GM18870 (cell line): ENCODE measurements around the gene GTSE1.

Experiments used
- ATAC-seq: cut with Tn5 transposase; IDR thresholded peaks from one replicate; pipeline ENCODE4 v1.9.1; 2021; ENCODE audit warnings: moderate library complexity; ENCODE audit not compliant: unreplicated experiment

Gene GTSE1

DNA sequence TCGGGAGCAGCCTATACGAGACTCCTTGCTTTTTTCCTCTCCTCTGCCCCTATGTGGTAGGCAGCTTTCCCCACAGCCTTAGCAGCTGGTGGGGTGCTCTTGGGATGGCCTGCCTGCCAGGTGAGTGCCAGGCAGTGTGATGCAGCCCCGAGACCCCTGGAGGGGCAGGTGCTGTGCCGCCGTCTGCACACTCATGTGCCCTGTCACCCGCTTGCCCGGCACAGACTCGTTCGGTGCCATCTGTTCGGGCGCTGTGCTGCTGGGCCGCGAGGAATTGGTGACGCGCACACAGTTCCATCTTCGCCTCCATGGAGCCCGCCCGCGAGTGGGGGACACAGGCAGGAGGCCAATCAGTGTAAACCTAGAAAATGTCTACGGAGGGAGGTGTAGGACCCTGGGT, 54.0 kb downstream of the GTSE1 start:
- no peak for ATAC-seq

DNA sequence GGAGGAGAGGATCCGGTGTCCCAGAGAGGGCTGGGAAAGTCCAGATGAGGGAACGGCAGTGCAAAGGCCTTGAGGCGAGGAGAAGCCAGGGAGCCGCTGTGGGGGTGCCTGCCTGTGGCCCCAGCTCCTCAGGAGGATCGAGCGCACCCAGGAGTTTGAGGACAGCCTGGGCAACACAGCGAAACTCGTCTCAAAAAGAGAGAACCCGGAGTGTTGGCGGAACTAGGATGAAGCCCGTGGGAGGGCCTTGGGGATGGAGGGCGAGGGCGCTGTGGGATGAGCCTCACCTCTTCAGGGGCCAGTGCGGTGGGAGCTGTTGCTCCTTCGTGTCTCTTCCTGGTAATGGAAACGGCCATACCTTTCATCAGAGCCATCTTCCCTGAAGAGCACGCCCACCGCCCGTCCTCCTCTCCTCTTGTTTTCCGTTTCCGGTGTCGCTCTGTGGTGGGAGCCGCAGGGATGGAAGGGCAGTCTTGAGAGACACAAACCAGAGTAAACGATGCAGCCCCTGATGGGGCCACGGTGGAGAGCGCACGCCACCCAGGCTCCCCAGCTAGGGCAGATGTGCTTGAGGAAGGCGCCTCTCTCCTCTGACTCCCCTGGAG, 54.6 kb downstream of the GTSE1 start:
- no peak for ATAC-seq

DNA sequence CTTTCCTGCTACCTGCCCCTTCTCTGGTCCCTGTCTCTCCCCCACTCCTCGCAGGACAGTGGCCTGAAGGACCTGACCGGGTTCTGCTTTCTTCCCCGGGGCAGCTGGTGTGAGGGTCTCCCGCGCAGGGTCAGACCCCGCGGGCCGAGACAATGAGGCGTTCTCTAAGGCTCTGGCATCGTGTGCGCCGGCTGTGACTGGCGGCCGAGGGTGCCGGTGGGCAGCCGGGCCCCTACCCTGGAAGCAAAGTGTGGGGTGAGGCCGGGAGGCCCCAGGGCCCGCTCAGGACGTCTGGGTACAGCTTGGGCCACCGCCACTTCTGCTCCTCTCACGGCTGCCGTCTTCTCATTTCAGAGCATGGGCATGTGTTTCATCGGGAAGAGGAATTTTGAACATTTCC, 55.1 kb downstream of the GTSE1 start:
- no peak for ATAC-seq

DNA sequence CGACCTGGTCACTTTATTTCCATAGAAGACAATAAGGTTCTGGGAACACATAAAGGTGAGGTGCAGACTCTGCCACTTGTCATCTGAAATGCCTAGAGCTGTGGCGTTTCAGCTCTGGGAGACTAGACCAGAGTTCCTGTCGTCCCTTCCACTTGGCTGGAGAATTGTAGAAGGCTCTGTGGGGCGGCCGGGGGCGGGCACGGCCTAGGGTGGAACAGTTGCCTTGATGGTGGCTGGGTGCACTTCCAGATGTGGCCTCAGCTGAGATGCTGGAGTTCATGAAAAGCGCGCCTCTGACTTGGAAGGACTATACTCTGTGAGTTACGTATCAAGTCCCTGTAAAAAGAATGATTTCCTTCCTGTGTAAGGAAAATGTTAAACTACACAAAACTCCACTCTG, 55.6 kb downstream of the GTSE1 start:
- no peak for ATAC-seq

DNA sequence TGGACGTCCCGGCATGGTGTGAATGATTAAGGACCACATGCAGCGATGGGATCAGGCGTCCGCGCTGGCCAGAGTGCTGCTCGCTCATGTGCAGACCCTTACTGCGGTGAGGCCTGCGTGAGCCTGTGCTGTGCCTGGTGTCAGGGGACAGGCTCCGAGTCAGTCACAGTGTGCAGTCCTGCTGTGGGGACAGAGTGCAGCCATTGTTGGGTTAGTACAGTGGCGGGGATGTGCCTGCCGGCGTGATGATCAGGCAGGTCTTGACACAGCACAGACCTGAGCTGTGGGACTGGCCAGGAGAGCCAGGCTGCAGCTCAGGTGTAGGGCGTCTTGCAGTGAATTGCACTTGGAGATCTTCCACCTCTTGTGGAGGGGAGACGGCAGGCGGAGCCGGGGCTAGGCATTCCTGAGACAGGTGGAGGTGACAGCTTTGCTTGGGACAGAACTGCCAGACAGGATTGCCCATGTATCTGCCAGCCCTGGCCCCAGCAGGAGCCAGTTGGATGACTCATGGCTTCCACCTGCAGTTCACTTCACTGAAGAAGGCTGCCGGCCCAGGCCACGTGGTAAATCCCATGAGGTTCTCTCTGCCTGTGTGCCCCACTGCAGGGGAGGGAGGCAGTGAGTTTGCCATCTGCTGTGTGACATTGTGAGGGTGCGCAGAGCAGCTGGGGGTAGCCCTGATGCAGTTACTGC, 56.2 kb downstream of the GTSE1 start:
- ATAC-seq, result no peak

DNA sequence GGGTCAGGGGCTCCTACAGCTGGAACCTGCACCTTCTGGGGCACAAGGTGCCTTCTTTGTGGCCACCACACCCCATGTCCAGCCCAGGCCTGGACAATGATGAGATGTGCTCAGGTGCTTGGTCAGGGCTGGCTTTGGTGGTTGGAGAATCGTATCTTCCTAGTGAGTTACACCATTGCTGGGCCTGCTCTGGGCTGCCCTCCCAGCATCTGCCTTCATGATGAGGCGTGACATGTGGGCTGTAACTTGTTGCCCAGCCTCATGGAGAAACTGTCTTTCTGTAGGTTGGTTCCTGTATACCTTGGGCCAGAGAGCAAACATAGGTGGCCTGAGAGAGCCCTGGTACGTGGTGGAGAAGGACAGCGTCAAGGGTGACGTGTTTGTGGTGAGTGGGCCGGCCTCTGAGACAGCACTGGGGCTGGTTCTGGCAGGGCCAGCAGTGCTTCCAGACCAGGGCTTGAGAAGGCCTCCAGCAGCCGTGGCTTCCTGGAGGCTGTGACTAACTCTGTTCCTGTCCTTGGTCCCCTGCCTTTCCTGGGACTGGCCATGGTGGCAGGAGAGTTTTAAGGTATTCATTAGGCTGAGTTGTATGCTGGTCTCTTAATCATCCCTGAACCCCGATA, 56.9 kb downstream of the GTSE1 start:
- no peak for ATAC-seq

DNA sequence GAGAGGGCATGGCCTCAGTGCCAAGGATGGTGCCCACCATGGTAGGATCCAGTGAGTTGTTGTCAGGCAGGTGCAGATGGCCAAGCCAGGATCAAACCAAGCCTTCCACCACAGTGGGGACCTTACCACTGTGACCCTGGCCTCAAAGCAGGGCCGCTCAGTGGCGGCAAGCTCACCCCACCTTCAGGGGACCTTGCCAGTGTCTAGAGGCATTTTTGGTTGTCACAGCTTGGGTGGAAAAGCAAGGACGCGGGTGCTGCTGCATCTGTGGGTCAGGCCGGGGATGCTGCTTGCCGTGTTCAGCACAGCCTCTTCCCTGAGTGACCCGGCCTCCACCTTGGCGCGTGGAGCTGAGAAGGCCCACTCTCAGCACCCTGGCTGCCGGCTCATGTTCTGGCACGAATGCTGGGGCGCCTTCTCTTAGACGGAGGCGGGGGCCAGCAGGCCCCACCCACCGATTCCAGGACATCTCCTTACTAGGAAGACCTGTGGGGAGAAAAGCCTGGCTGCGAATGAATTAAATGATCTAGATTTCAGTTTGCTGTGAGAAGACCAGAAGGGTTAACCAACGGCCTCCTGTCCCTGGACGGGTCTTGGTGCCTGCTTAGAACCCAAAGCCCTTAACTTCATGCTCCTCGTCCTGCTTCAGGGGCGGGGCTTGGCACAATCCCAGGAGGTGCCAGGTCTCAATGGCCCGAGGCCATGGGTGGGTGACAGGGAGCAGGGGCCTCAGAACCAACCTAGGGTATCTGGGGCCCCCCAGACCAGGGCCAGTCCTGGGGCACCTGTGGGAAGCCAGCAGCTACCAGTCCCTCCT, 57.7 kb downstream of the GTSE1 start:
- no peak for ATAC-seq

DNA sequence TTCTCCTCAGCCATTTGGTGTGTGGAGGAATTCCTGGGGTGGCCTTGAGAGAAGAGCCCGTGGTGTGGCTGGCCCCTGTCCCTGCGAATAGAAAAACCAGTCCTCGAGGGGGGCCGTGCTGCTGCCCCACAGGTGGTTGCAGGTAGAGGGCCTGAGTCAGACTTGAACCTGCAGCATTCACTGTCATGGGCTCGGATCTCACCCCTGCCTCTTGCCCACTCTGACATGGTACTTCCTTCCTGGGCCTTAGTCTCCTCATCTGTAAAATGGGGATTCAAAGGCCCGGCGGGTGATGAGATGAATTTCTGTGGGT, 58.3 kb downstream of the GTSE1 start:
- no peak for ATAC-seq

DNA sequence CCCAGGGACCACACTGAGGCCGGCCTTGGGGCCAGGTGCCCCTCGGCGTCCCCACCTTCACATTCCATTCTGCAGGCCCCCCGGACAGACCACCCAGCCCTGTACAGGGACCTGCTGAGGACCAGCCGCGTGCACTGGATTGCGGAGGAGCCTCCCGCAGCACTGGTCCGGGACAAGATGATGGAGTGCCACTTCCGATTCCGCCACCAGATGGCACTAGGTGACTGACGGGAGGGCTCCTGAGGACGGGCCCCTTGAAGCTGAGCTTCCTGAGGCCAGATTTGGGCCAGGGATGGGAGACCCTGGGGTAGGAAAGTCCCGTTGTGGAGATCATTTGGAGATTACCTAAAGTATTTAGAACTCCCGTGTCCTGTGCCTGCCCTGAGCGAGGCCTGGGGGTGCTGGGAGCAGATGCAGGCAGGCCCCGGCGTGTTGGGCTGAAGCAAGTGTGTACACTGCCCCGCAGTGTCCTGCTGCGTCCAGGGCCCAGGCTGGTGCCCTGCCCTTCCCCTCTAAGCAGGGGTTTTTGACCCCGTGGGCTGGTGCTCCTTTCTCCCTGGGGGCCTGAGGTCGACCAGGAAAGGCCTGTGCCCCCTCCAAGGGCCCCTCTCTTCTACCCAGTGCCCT, 58.8 kb downstream of the GTSE1 start:
- no peak for ATAC-seq

DNA sequence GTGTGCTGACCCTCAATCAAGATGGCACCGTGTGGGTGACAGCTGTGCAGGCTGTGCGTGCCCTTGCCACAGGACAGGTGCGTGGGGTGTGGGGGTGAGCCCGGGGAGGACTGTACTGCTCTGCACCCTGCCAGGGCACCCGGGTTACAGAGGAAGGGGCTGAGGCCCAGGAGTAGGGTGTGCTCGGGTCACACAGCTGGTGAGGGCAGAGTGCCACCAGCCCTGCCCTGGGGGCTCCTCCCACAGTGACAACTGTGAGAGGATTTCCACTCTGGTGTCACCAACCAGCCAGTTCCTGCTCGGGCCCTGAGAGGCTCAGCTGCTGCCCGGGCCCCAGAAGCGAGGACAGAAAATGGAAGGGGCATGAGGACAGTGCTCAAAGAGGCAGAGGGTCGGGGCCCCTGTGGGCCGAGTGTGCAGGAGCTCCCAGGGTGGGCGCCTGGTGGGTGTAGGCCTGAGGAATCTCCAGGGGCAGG, 59.4 kb downstream of the GTSE1 start:
- ATAC-seq, result no peak

DNA sequence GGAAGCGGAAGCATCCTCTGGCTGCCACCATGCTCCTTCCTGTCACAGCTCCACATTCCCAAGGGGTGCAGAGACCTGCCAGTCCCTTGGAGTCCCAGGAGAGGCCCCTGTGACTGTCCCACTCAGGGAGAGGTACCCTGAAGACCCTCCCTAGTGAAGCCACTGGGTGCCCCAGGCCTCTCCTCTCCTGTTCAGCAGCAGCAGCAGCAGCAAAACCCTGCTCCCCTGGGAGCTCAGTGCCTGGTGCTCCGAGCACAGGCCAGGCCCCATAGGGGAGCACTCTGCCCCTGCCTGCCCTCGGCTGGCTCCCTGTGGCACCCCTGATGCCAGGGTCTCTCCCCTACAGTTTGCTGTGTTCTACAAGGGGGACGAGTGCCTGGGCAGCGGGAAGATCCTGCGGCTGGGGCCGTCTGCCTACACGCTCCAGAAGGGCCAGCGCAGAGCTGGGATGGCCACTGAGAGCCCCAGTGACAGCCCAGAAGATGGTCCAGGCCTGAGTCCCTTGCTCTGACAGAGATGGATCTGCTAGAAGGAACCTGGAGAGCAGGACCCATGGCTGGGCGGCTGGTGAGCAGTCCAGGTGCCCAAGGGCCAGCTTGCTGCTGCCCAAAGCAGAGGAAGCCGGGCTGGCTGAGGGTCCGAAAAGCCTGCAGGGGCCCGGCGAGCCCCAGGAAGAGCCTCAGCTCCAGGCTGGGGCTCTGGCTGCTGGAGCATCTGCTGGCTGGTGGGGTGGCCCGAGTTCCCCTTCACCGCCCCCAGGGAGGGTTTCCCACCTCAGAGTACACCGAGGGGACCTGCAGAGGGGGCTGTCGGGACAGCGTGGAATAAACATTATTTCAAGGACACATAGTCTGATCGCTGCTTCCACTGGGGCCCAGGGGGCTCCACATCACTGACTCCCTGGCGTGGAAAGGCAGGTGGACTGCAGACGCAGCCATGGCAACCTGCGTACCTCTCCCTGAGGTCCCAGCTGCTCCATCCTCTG, 60.1 kb downstream of the GTSE1 start:
- no peak for ATAC-seq

DNA sequence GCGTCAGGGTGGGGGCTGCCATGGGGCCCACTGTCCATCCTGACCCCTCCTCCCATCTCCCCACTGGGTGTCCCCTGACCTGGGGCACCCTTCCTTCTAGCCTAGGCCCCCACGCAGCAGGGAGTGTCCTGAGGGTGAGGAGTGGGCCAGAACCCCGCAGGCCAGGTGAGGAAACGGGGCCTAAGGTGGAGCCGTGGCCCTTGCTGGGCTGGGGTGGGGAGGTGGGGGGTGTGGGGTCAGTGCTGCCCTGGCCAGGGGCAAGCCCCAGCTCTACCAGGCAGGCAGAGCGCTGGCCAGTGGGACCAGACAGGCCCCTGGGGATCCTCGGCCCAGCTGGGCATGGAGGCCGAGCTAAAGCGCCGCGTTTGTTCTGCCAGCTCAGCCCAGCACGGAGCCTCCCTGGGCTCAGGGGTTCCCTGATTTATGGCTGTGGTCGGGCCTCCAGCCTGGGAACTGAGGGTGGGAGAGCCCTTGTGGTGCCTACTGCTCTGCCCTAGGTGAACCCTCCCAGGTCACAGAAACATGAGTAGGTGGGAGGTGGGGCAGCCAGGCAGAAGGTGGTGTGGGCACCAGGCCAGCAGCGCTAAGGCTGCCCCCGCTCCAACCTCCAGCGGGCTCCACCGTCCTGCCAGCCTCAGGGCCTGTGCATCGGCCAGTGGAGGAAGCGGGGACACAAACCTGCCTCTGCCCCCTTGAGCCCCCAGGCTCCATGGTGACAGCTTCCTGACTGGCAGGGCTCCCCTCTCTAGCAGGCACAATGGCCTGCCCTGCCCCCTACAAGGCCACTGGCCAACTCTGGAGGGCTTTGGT, 61.2 kb downstream of the GTSE1 start:
- no peak for ATAC-seq

DNA sequence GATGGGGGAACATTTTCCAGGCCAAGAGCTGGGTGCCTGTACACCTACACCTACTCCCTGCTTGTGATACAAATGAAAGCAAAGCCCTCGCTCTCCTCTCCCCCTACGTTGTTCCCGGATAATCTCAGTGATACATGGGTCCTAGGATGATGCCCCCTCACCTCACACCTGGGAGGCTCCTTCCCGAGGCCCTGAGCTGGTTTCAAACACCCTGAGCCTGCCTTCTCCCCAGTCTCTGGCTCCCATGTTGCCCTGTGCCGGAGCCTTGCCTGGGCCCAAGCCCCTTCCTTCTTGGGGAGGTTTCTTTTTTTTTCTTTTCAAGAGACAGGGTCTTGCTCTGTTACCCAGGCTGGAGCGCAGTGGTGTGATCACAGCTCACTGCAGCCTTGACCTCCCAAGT, 62.1 kb downstream of the GTSE1 start:
- no peak for ATAC-seq

DNA sequence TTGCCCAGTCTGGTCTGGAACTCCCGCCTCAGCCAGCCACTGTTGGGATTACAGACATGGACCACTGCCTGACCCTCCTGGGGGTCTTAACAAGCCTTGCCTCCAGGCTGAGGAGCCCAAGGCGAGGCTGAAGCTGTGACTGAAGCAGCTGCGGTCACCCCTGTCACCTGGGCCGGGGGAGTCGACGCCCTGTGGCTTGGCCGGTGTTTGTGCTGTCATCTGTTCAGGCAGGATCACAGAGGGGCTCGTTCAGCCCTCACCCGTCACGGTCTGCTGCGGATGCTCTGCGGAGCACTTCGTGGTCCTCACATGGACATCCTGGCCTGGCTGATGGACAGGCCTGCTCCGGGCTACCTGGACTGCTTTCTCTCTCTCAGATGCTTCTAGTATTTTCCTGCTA, 62.7 kb downstream of the GTSE1 start:
- no peak for ATAC-seq

DNA sequence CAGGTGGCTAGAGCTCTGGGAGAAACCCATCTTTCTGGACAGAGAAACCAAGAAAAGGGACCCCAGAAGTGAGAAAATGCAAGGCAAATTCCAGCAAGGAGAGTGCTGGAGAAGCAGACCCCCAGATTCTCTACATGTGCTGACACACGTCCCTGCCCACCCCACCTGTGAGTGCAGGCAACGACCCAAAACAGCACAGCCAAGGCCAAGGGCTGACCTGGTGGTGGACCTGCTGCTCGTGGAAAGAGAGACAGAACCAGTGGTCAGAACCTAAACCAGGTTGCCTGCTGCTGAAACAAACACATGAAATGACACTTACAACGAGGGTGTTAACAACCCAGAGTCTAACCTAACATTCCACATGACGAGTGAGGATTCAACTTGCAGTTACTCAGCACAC, 63.4 kb downstream of the GTSE1 start:
- ATAC-seq, result no peak

DNA sequence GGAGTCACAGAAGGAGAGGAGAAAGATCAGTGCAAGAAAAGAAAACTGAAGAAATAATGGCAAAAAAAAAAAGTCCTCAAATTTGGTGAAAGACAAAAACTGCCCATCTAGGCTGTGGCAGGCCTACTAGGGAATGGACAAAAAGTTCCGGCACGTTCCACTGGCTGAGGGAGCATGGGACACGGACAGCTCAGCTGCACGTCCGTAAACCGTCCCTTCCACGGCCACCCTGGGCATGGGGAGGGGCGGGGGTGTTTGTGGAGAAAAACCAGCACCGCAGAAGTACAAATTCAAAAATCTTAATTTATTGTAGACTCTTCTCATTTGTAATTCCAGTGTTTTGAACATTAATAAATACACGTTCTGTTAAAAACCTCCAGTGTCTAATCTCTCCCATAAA, 64.2 kb downstream of the GTSE1 start:
- no peak for ATAC-seq

DNA sequence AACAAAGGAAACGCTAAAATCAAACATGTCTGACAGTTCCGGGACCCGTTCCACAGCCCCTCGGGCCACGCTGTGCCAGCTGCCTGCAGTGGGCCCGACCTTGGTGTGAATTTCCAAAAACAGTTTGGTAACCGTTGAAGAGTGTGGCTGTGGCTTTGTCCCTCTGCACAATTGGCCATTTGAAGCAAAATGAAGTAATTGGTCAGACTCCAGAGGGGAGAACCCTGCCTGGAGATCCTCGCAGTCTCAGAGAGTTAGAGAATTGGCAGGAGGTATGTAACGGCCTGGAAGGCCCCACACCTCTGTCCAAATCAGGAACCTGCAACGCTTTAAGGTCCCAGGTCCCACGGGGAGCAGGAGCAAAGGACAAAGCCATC, 65.1 kb downstream of the GTSE1 start:
- ATAC-seq, result no peak

DNA sequence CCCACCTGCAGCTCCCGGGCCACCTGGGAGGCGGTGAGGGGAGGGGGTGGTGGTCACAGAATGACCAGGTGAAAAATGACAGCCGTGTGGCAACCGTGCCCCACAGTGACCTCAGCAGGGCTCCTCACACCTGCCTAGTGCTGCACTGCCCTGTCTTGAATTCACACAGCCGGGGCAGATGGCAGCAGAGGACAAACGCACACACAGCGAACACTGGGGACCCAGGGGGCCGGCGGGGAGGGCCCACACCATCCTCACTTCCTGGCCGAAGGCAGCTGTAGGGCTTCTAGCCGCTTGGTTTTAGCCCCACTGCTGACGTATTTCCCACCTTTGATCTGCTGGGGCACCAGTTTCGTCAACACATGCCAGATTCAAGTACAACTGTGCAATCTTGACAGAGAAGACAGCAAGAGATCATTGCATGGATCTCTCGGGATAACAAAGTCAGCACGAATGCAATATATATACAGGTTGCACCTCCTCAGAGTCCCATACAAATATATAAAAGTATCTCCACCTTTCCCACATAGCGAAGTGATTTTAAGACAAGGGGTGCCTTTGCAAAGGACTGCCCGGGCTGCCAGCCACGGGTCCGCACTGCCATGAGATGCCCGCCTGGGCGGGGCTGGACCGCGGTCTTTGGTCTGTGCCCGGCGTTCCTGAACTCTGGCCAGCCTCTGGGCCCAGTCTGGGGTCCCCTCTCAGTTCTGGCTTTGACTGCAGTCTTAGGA, 65.7 kb downstream of the GTSE1 start:
- ATAC-seq, result no peak
